Small intestine (tissue), 7 donors: ENCODE results near the gene CACNA2D4. TPM values are rescaled to one million over a fixed set of nuclear protein-coding genes. Genes with fewer than 3 reads are reported as not detected.
A peak's percentile ranks its signal among the peaks of the same experiment; 100 is the strongest.

Experiments used
- DNase-seq, 2 donors: peaks; one replicate each; pipeline versions ENCODE4 v3.0.0 to v3.0.0-alpha.2; 2013
- FAIRE-seq: peaks from 2 replicates; lab custom pipeline; 2012; peaks lifted over from hg19 to GRCh38; lab: Jason Lieb, UNC
- H3K27ac ChIP-seq, 3 donors: one replicate each; pipeline ENCODE4 v1.5.1; 2013; ENCODE audit warnings: low read length in 2 of 3, mild to moderate bottlenecking in 2 of 3, control low read depth in 1 of 3, inconsistent platforms in 1 of 3, low read depth in 1 of 3, moderate library complexity in 1 of 3
- H3K27me3 ChIP-seq, 3 donors: one replicate each; pipeline ENCODE4 v1.6.1; 2013; ENCODE audit warnings: low read length in 3 of 3, inconsistent platforms in 1 of 3; ENCODE audit not compliant: control insufficient read depth in 3 of 3, insufficient read depth in 3 of 3
- H3K36me3 ChIP-seq, 3 donors: one replicate each; pipeline ENCODE4 v1.6.1; 2013; ENCODE audit warnings: low read length in 3 of 3, inconsistent platforms in 1 of 3, low read depth in 1 of 3, mild to moderate bottlenecking in 1 of 3, moderate library complexity in 1 of 3; ENCODE audit not compliant: control insufficient read depth in 3 of 3, insufficient read depth in 2 of 3
- H3K4me1 ChIP-seq, 3 donors: one replicate each; pipeline ENCODE4 v1.6.1; 2013; ENCODE audit warnings: low read length in 2 of 3, inconsistent platforms in 1 of 3, low read depth in 1 of 3, mild to moderate bottlenecking in 1 of 3, moderate library complexity in 1 of 3; ENCODE audit not compliant: control insufficient read depth in 3 of 3, insufficient read depth in 2 of 3
- H3K4me3 ChIP-seq, 3 donors: one replicate each; pipeline ENCODE4 v1.5.1; 2013; ENCODE audit warnings: low read length in 3 of 3, control low read depth in 1 of 3, inconsistent platforms in 1 of 3, low read depth in 1 of 3, mild to moderate bottlenecking in 1 of 3, moderate library complexity in 1 of 3
- H3K9me3 ChIP-seq, 2 donors: one replicate each; pipeline ENCODE4 v1.6.1; 2013; ENCODE audit warnings: low read depth in 1 of 2, low read length in 1 of 2; ENCODE audit not compliant: control insufficient read depth in 2 of 2, insufficient read depth in 1 of 2
- WGBS, 3 donors: extraction: QIAGEN DNeasy Blood & Tissue Kit; methylation state at CpG; one replicate each; pipeline ENCODE4 v1.1.7; 2013; 5-methylcytosine and 5-hydroxymethylcytosine counted together
- polyA plus RNA-seq, 4 donors: library from polyadenylated mRNA; stranded (reverse) in 3 of 4; unstranded in 1 of 4; fragments of 200-250 nt in 3 of 4; fragments of 120-200 nt in 1 of 4; gene quantifications; one replicate each; pipeline versions ENCODE4 v1.2.1 to v1.2.3, GENCODE V29; 2013
- donor health status: healthy with polysubstance abuse.
- donor health status: control.
- donor health status: control.
- donor health status: Bipolar disorder and iron deficiency.
- donor health status: healthy.

CACNA2D4 gene
- polyA plus RNA-seq, 4 donors, result 5.5 to 10.8 (median 9.1) TPM

- WGBS, 3 donors, result 73 to 83% (median 77%) methylated on average over 22 of the region's 22 CpGs
- H3K9me3 ChIP-seq, result no peaks in the 10 kb centered on the region
- no peaks in the 10 kb centered on the region for H3K36me3 ChIP-seq
- H3K27ac ChIP-seq, result peak overlapping the region in 1 of 3 donors; percentile 72
- DNase-seq (no peak), FAIRE-seq (no peak)
- no peaks in the 10 kb centered on the region for H3K27me3 ChIP-seq
- H3K4me1 ChIP-seq, result no peaks in the 10 kb centered on the region
- peak overlapping the region in 1 of 3 donors; percentile 9 for H3K4me3 ChIP-seq
Measured at GRCh38 chr12:1917172-1918070, 1.0 kb downstream of the CACNA2D4 start.

DNA sequence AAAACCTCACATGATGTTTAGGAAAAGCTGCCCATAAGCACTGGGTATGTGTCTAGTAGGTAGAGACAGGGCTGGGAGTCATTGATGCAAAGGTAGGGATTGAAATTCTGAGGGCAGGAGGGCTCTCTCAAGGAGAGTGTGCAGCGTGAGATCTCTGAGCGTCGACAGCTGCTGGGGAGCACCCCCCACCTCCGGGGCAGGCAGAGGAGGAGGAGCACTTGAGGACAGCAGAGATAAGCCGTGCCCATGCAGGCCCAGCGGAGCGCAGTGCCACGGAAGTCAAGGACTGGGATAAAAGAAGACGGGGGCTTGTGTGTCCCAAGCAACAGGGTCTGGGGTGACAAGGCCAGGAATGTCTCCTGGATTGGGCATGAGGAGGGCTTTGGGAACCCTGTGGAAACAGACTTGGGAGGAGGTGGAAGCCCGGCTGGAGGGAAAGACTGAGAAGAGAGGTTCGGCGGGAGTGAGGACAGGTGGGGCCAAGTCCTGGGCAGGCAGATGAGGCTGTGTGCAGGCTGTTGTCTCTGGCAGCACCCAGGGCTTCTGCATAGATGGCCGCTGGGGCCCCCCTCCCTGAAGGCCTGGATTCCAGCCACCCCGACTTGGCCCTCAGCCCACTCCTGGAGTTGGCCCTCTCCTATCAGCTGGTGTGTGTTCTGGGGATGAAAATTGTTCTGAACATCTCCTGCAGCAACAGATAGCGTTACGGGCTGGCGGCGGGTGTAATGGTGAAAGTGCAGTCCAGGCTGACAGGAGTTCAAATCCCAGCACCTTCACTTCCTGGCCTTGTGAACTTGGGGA, 1.9 kb downstream of the CACNA2D4 start:
- no peak overlapping the region for H3K27ac ChIP-seq
- no peaks in the 10 kb centered on the region for H3K4me1 ChIP-seq
- no peaks in the 10 kb centered on the region for H3K9me3 ChIP-seq
- 29 to 60% (median 44%) methylated on average over 18 of the region's 18 CpGs for WGBS, 3 donors
- no peaks in the 10 kb centered on the region for H3K36me3 ChIP-seq
- DNase-seq, result no peak
- no peak for FAIRE-seq
- no peaks in the 10 kb centered on the region for H3K27me3 ChIP-seq
- no peak overlapping the region for H3K4me3 ChIP-seq

DNA sequence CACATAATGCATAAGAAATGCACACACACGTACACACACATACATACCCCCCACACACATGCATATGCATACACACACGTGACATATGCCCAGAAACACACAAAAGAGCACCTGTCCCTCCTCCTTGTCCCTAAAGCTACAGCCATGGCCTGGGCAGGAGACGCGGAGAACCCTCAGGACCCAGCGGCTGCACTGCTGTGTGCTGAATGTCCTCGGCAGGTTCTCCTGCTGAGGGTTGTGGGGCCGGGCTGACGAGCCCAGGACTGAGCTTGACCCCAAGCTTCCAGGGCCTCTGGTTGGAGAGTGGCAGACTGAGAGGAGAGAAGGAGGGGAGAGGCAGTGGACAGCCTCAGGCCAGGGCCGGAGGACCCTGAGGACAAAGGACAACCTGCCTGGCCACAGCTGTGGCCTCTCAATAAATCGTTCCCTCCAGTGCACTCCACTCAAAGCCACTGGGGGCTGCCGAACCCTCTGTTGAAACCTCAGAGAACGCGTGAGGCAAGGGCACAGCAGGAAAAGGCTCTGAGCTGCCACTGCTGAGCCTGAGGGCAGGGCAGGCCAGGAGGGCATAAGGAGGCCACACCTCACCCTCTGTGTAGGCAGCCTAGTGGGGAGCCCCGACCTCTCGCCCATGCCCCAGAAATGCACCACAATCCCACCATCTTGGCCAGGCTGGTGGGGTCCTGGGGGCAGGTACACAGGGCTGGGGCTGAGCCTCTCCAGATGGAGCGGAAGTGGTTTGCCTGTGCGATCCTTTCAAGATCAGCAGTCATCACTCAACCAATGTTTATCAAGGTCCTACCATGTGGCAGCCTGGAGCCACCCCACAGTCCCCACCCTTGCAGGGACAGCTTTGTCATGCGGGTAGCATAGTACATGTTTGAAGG, 3.1 kb downstream of the CACNA2D4 start:
- FAIRE-seq (no peak), DNase-seq (no peak)
- WGBS, 3 donors, result 81 to 84% (median 81%) methylated on average over 18 of the region's 18 CpGs

DNA sequence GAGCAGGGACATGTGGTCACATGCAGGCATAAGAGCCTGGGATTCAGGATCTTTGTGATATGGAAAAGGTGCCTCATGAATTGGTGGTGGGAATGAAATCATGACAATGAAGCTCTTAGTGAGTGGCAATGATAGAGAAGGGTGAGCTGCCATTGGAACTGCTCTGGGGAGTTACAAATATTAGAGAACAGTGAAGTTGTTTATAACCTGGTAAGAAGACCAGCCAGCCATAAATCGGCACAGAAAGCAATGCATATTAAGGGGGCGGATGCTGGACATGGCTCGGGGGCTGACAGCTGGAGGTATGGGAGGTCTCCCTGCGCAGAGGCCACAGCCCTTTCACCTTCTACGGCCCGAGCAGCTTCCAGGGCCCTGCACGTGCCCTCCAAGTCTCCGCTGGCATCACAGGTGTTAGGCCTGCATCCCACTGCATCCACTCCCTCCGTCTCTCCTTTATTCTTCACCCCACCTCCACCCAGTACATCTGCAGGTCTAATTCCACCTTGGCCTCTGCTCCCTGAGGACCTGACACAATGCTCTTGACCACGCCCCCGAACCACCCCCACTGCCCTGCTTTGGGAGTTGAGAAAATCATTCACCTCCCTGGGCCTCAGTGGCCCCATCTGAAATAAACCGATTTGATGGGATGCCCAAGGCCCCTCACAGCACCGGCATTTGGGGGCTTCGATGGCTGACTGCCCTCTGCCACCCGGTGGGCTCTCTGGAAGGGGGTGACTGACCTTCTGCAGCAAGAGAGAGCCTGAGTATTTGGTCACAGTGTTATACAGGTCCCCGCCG, 4.1 kb downstream of the CACNA2D4 start:
- no peak overlapping the region for H3K4me3 ChIP-seq
- FAIRE-seq, result no peak
- H3K36me3 ChIP-seq, result no peaks in the 10 kb centered on the region
- H3K9me3 ChIP-seq, result no peaks in the 10 kb centered on the region
- no peak overlapping the region for H3K27ac ChIP-seq
- DNase-seq, result no peak
- peaks cover 0 to 2% (median 0%) of the 10 kb centered on the region in 3 donors for H3K27me3 ChIP-seq
- WGBS, 3 donors, result 85 to 88% (median 87%) methylated on average over 16 to 17 of the region's 17 CpGs
- no peaks in the 10 kb centered on the region for H3K4me1 ChIP-seq

More for the DNA sequence above, 3.1 kb downstream of the CACNA2D4 start:
- H3K27me3 ChIP-seq, result no peaks in the 10 kb centered on the region
- no peak overlapping the region for H3K4me3 ChIP-seq
- H3K9me3 ChIP-seq, result no peaks in the 10 kb centered on the region
- H3K36me3 ChIP-seq, result no peaks in the 10 kb centered on the region
- H3K4me1 ChIP-seq, result no peaks in the 10 kb centered on the region
- no peak overlapping the region for H3K27ac ChIP-seq

DNA sequence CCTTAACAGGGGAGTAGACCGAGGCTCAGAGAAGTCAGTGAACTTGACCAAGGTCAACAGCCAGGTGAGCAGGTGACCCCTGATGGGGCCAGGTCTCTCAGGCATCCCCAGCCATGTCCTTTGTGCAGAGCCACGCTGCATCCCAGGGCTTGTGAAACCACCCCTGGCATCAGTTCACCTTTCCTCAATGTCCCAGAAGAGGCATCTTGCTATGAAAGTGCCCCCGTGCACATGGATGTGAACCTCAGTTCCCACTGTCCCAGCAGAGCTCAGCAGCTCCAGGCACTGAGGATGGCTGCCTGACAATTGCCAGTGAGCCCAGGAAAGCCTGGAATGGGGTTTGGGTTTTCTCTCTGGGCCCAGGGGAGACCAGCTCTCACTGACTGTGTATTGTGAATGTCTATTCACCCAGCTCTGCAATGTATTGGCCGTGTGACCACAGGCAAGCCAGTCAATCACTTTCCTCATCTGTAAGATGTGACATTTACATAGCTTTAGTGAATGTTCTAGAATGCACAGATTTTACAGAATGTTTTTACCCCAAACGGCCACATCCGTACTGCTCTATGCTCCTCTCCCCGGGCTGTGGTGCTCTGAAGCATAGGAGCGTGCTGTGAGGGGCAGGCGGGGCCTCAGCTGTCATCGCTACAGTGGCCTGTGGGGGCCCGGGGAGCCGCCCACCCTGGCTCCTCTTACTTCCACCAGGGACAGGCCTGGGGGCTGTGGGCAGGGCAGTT, 4.9 kb downstream of the CACNA2D4 start:
- 81 to 88% (median 87%) methylated on average over 12 of the region's 12 CpGs for WGBS, 3 donors
- no peak for DNase-seq
- no peak overlapping the region for H3K27ac ChIP-seq
- no peaks in the 10 kb centered on the region for H3K36me3 ChIP-seq
- FAIRE-seq, result no peak
- no peaks in the 10 kb centered on the region for H3K4me1 ChIP-seq
- peaks cover 0 to 2% (median 0%) of the 10 kb centered on the region in 3 donors for H3K27me3 ChIP-seq
- H3K9me3 ChIP-seq, result no peaks in the 10 kb centered on the region
- no peak overlapping the region for H3K4me3 ChIP-seq

DNA sequence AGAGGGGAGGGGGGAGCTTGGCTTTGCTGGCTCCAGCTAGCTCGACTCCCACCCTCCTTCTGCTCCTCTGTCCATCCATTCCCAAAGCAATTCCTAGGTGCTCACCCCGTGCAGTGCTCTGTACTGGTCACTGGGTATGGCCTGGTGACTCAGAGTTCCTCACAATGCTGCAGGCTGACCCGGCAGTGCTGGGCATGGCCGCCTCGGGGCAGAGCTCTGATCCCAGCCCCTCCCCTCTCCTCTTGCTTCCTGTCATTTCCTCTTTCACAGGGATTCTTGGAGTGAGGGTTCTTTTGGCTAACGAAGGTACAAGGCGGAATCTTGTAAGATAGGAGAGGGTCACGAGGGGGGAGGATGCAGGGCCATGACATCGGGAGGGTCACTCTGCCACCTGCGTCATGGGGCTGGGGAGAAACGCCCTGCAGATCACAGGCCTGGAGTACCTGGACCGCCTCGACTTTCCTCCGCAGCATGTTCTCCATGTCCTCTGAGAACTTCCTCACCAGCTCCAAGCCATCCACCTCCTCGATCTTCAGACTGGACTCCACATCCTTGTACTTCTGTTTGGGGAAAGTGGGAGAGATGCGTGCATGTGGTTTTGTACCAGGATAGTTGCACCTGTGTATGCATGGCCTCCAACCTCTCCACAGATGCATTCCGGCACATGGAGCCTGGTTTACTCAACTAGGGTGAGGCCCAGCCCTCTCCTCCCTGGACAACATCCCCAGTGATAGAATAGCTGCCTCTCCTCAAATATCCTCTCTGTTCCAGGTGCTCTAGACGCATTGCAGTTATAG, 5.7 kb downstream of the CACNA2D4 start:
- H3K4me3 ChIP-seq, result no peak overlapping the region
- H3K27ac ChIP-seq, result no peak overlapping the region
- H3K4me1 ChIP-seq, result no peaks in the 10 kb centered on the region
- no peaks in the 10 kb centered on the region for H3K36me3 ChIP-seq
- 80 to 84% (median 82%) methylated on average over 18 of the region's 18 CpGs for WGBS, 3 donors
- H3K27me3 ChIP-seq, result peaks cover 0 to 8% (median 0%) of the 10 kb centered on the region in 3 donors
- no peak for DNase-seq
- FAIRE-seq, result no peak
- H3K9me3 ChIP-seq, result no peaks in the 10 kb centered on the region
